HG02642 (cell line): ENCODE data around the gene FOXD2.

ENCODE experiments used
- ATAC-seq: cut with Tn5 transposase; IDR thresholded peaks from one replicate; pipeline ENCODE4 v1.9.1; 2021; ENCODE audit warnings: mild to moderate bottlenecking; ENCODE audit not compliant: unreplicated experiment, poor library complexity

Gene FOXD2

GRCh38 chr1:47459253-47459788, 21.5 kb downstream of the FOXD2 start:
- ATAC-seq = no peak

GRCh38 chr1:47460040-47460439, 22.2 kb downstream of the FOXD2 start:
- ATAC-seq = no peak

- no peak for ATAC-seq
Observed at GRCh38 chr1:47460456-47460855, 22.6 kb downstream of the FOXD2 start.

- ATAC-seq = no peak
Observed at GRCh38 chr1:47465605-47466004, 27.8 kb downstream of the FOXD2 start.

- ATAC-seq = no peak
Observed at GRCh38 chr1:47468709-47469389, 31.0 kb downstream of the FOXD2 start.

GRCh38 chr1:47469390-47469759, 31.5 kb downstream of the FOXD2 start:
- ATAC-seq = no peak

GRCh38 chr1:47469910-47470309, 32.1 kb downstream of the FOXD2 start:
- ATAC-seq = no peak

GRCh38 chr1:47471163-47471562, 33.3 kb downstream of the FOXD2 start:
- no peak for ATAC-seq

- ATAC-seq = no peak
Observed at GRCh38 chr1:47474278-47475193, 36.7 kb downstream of the FOXD2 start.

- ATAC-seq = no peak
Observed at GRCh38 chr1:47477595-47478080, 39.8 kb downstream of the FOXD2 start.

GRCh38 chr1:47478090-47478489, 40.2 kb downstream of the FOXD2 start:
- no peak for ATAC-seq

- ATAC-seq = no peak
Observed at GRCh38 chr1:47479664-47480063, 41.8 kb downstream of the FOXD2 start.

- no peak for ATAC-seq
Observed at GRCh38 chr1:47481936-47482335, 44.1 kb downstream of the FOXD2 start.

GRCh38 chr1:47482786-47483185, 44.9 kb downstream of the FOXD2 start:
- ATAC-seq = no peak

GRCh38 chr1:47483651-47484050, 45.8 kb downstream of the FOXD2 start:
- ATAC-seq = no peak

GRCh38 chr1:47485817-47486216, 48.0 kb downstream of the FOXD2 start:
- no peak for ATAC-seq

GRCh38 chr1:47487332-47487731, 49.5 kb downstream of the FOXD2 start:
- no peak for ATAC-seq

GRCh38 chr1:47487850-47488450, 50.1 kb downstream of the FOXD2 start:
- no peak for ATAC-seq
